Heart left ventricle (tissue), 16 donors: Measurements from ENCODE around the gene MRPL37. TPM values are rescaled to one million over a fixed set of nuclear protein-coding genes. Genes with fewer than 3 reads are reported as not detected.
"Not testable (repeated sequence)": the region's sequence is repeated elsewhere in the genome, so short reads cannot be mapped to it uniquely, and the experiment has no call there.

Source experiments
- ATAC-seq, 4 donors: fragments of 200-7000 bp; cut with Tn5 transposase; one replicate each; pipeline ENCODE4 v1.9.1; 2020 to 2022; ENCODE audit warnings: moderate library complexity in 4 of 4, mild to moderate bottlenecking in 3 of 4, moderate number of reproducible peaks in 1 of 4
- DNase-seq, 5 donors: peaks; one replicate each; pipeline ENCODE4 v3.0.0-alpha.2; 2020
- H3K27ac ChIP-seq, 12 donors: fragments of 200-600 bp; sonication (generic) in 4 of 12; one replicate each; pipeline versions ENCODE4 v1.5.0 to v1.8.0; 2016 to 2022; ENCODE audit warnings: mild to moderate bottlenecking in 2 of 12
- H3K27me3 ChIP-seq, 9 donors: fragments of 200-600 bp; sonication (generic) in 2 of 9; one replicate each; pipeline versions ENCODE4 v1.5.1 to v1.8.0; 2016 to 2022; ENCODE audit warnings: mild to moderate bottlenecking in 3 of 9
- H3K36me3 ChIP-seq, 9 donors: fragments of 200-600 bp; sonication (generic) in 2 of 9; one replicate each; pipeline versions ENCODE4 v1.5.0 to v1.8.0; 2018 to 2022; ENCODE audit warnings: mild to moderate bottlenecking in 2 of 9
- H3K4me1 ChIP-seq, 12 donors: fragments of 200-600 bp; sonication (generic) in 4 of 12; one replicate each; pipeline versions ENCODE4 v1.5.0 to v1.8.0; 2016 to 2022; ENCODE audit warnings: mild to moderate bottlenecking in 3 of 12
- H3K4me3 ChIP-seq, 12 donors: fragments of 200-600 bp; sonication (generic) in 4 of 12; one replicate each; pipeline versions ENCODE4 v1.5.0 to v1.8.0; 2017 to 2022; ENCODE audit warnings: mild to moderate bottlenecking in 9 of 12, moderate library complexity in 4 of 12
- H3K9me3 ChIP-seq, 12 donors: fragments of 200-600 bp; sonication (generic) in 4 of 12; one replicate each; pipeline versions ENCODE4 v1.5.0 to v1.8.0; 2016 to 2022; ENCODE audit warnings: mild to moderate bottlenecking in 1 of 12
- CTCF ChIP-seq, 12 donors: fragments of 200-600 bp; sonication (generic) in 4 of 12; IDR thresholded peaks; one replicate each; pipeline versions ENCODE4 v1.5.0 to v1.8.0; 2018 to 2022; ENCODE audit warnings: antibody characterized with exemption in 12 of 12, mild to moderate bottlenecking in 5 of 12
- POLR2A ChIP-seq, 2 donors: fragments of 450-650 bp; IDR thresholded peaks; one replicate each; pipeline ENCODE4 v1.6.1; 2017; ENCODE audit warnings: antibody characterized with exemption in 2 of 2, mild to moderate bottlenecking in 2 of 2, moderate library complexity in 2 of 2
- WGBS, 4 donors: extraction: QIAGEN DNeasy Blood & Tissue Kit in 2 of 4; methylation state at CpG; one replicate each; pipeline versions ENCODE4 v1.1.5 to v1.1.7; 2013 to 2018; 5-methylcytosine and 5-hydroxymethylcytosine counted together
- intact Hi-C, 10 donors: fragments of 100-400 bp; cut with DNase I; formaldehyde crosslinking; loops; one replicate each; pipeline versions ENCODE4 v1.11.1 to v1.14.2; 2022
- polyA plus RNA-seq, 2 donors: library from polyadenylated mRNA; stranded (reverse); fragments of 200-250 nt; gene quantifications; one replicate each; pipeline ENCODE4 v1.2.3, GENCODE V29; 2013
- total RNA-seq, 9 donors: library from RNA; depleted of rRNA in 2 of 9; stranded (reverse); fragments of >200 nt in 2 of 9; fragmentation: NEBNext Ultra II Directional in 3 of 9; extraction: Animal tissue kit (Norgen Biotek cat#: 25700) in 3 of 9; gene quantifications; one replicate each; pipeline versions ENCODE4 v1.1.0 to v1.2.4, GENCODE V29; 2016 to 2023
- donor health status: ischemic (EF 13 %, LVEDD 7.1; RV severe dilation, severe dysfunction).
- donor health status: healthy with polysubstance abuse.
- donor health status: DM: no; HTN: yes; CAD: no.
- donor health status: DM: no; HTN: no; CAD: no.
- donor health status: ischemic (EF 25% LVEDD 6.9; RV normal size, moderate dysfunction).
- donor health status: ischemic (EF 25% LVEDD 5.7; RV mildly dilated, moderate dysfunction).
- donor health status: healthy.
- donor health status: DM: yes; HTN: yes; CAD: no.
- donor health status: ischemic (EF 35%, LVEDD 5.7; RV mildly dilated, moderate dysfunction).
- donor health status: nonischemic (EF 11% LVEDD 7.7; RV severe dilation, severe dysfunction).
- donor health status: DM: yes; HTN: yes; CAD: no.
- donor health status: PGD.
- donor health status: ischemic (EF 29% LVEDD 5.4; RV normal size, mild dysfunction).
- donor health status: nonischemic (EF 23%, LVEDD 6.1; RV moderate dilation, normal function).

The MRPL37 gene
- total and polyA plus RNA-seq, 11 donors = 46.7 to 122 (median 84.6) TPM

GRCh38 chr1:54163051-54163450, 36.9 kb upstream of the MRPL37 start:
- Histone ChIP-seq H3K27me3 (no peaks in the 10 kb centered on the region), H3K27ac (no peak overlapping the region), H3K4me1 (peaks cover 0 to 7% (median 0%) of the 10 kb centered on the region in 12 donors), H3K36me3 (no peaks in the 10 kb centered on the region), H3K4me3 (no peak overlapping the region), H3K9me3 (no peaks in the 10 kb centered on the region)
- ATAC-seq (no peak), DNase-seq (no peak)
- intact Hi-C loops = no loop called here
- TF ChIP-seq CTCF (IDR thresholded peaks at IDR 0.05) (no peak), POLR2A (IDR thresholded peaks at IDR 0.05) (no peak)
- 68 to 77% (median 73%) methylated on average over 3 of the region's 3 CpGs for WGBS, 4 donors

GRCh38 chr1:54163573-54163972, 36.4 kb upstream of the MRPL37 start:
- Histone ChIP-seq H3K36me3 (no peaks in the 10 kb centered on the region), H3K9me3 (no peaks in the 10 kb centered on the region), H3K27ac (no peak overlapping the region), H3K27me3 (no peaks in the 10 kb centered on the region), H3K4me3 (no peak overlapping the region), H3K4me1 (peaks cover 0 to 7% (median 0%) of the 10 kb centered on the region in 12 donors)
- no peak for TF ChIP-seq POLR2A (IDR thresholded peaks at IDR 0.05)
- 72 to 91% (median 80%) methylated on average over 5 of the region's 5 CpGs for WGBS, 4 donors
- ATAC-seq = no peak
- DNase-seq = no peak
- intact Hi-C loops = no loop called here

GRCh38 chr1:54165146-54165545, 34.8 kb upstream of the MRPL37 start:
- no peaks in the 10 kb centered on the region for H3K9me3 ChIP-seq
- intact Hi-C loops = no loop called here
- H3K4me1 ChIP-seq = peaks cover 0 to 6% (median 0%) of the 10 kb centered on the region in 12 donors
- TF ChIP-seq CTCF (IDR thresholded peaks at IDR 0.05) (no peak), POLR2A (IDR thresholded peaks at IDR 0.05) (no peak)
- DNase-seq (no peak), ATAC-seq (no peak)
- 89 to 95% (median 90%) methylated on average over 15 of the region's 15 CpGs for WGBS, 4 donors
- H3K4me3 ChIP-seq = no peak overlapping the region
- H3K36me3 ChIP-seq = no peaks in the 10 kb centered on the region
- no peaks in the 10 kb centered on the region for H3K27me3 ChIP-seq
- H3K27ac ChIP-seq = no peak overlapping the region

- H3K9me3 ChIP-seq, H3K4me1 ChIP-seq, ATAC-seq, H3K27ac ChIP-seq, DNase-seq, H3K27me3 ChIP-seq, intact Hi-C loops, H3K4me3 ChIP-seq, H3K36me3 ChIP-seq: not testable (repeated sequence)
- WGBS, 4 donors = 91 to 98% (median 94%) methylated on average over 8 of the region's 8 CpGs
Measured at GRCh38 chr1:54166357-54166756, 33.6 kb upstream of the MRPL37 start.

GRCh38 chr1:54167422-54168139, 32.4 kb upstream of the MRPL37 start:
- Histone ChIP-seq H3K4me3 (no peak overlapping the region), H3K27me3 (no peaks in the 10 kb centered on the region), H3K4me1 (no peaks in the 10 kb centered on the region), H3K27ac (no peak overlapping the region), H3K9me3 (no peaks in the 10 kb centered on the region), H3K36me3 (no peaks in the 10 kb centered on the region)
- DNase-seq = no peak
- no peak for TF ChIP-seq CTCF (IDR thresholded peaks at IDR 0.05)
- no peak for TF ChIP-seq POLR2A (IDR thresholded peaks at IDR 0.05)
- ATAC-seq = no peak
- 84 to 91% (median 87%) methylated on average over 9 of the region's 9 CpGs for WGBS, 4 donors
- intact Hi-C loops = no loop called here
